Measurements from ENCODE around the gene MCTP2.

The MCTP2 gene

GRCh38 chr15:94265009-94265408, 33.6 kb downstream of the MCTP2 start:
- DNase-seq: no peak

- no peak for DNase-seq
Measured at GRCh38 chr15:94265982-94266381, 34.6 kb downstream of the MCTP2 start.

GRCh38 chr15:94266789-94267188, 35.4 kb downstream of the MCTP2 start:
- DNase-seq: no peak

- DNase-seq: no peak
Measured at GRCh38 chr15:94269954-94270353, 38.6 kb downstream of the MCTP2 start.

GRCh38 chr15:94270570-94270969, 39.2 kb downstream of the MCTP2 start:
- DNase-seq: no peak

- DNase-seq: no peak
Measured at GRCh38 chr15:94272251-94272898, 41.0 kb downstream of the MCTP2 start.

- no peak for DNase-seq
Measured at GRCh38 chr15:94273826-94274225, 42.5 kb downstream of the MCTP2 start.

GRCh38 chr15:94274745-94275144, 43.4 kb downstream of the MCTP2 start:
- no peak for DNase-seq

- DNase-seq: no peak
Measured at GRCh38 chr15:94277485-94277884, 46.1 kb downstream of the MCTP2 start.

- DNase-seq: no peak
Measured at GRCh38 chr15:94279736-94280135, 48.4 kb downstream of the MCTP2 start.

GRCh38 chr15:94280301-94280700, 48.9 kb downstream of the MCTP2 start:
- no peak for DNase-seq

- DNase-seq: no peak
Measured at GRCh38 chr15:94282269-94283250, 51.2 kb downstream of the MCTP2 start.

GRCh38 chr15:94286583-94286982, 55.2 kb downstream of the MCTP2 start:
- no peak for DNase-seq

- no peak for DNase-seq
Measured at GRCh38 chr15:94287794-94288246, 56.5 kb downstream of the MCTP2 start.

- DNase-seq: no peak
Measured at GRCh38 chr15:94290730-94291129, 59.4 kb downstream of the MCTP2 start.

- no peak for DNase-seq
Measured at GRCh38 chr15:94293411-94294402, 62.3 kb downstream of the MCTP2 start.

GRCh38 chr15:94294556-94294955, 63.2 kb downstream of the MCTP2 start:
- no peak for DNase-seq

GRCh38 chr15:94295275-94295674, 63.9 kb downstream of the MCTP2 start:
- no peak for DNase-seq

GRCh38 chr15:94296717-94297116, 65.4 kb downstream of the MCTP2 start:
- no peak for DNase-seq

GRCh38 chr15:94297558-94297957, 66.2 kb downstream of the MCTP2 start:
- no peak for DNase-seq

GRCh38 chr15:94298364-94298763, 67.0 kb downstream of the MCTP2 start:
- DNase-seq: no peak

GRCh38 chr15:94300612-94301011, 69.3 kb downstream of the MCTP2 start:
- no peak for DNase-seq

GRCh38 chr15:94305133-94305532, 73.8 kb downstream of the MCTP2 start:
- DNase-seq: no peak
